H1 (cell line): ENCODE results near the gene BBS9. TPM values are rescaled to one million over a fixed set of nuclear protein-coding genes. Genes with fewer than 3 reads are reported as not detected.

ENCODE experiments used
- CTCF ChIA-PET: fragments of 300-600 bp; sonication (Branson Sonifier 250); formaldehyde crosslinking; loops from one replicate; lab custom pipeline; 2021; ENCODE audit not compliant: partially characterized antibody; lab: Charles Lee
- POLR2A ChIA-PET: fragments of 300-600 bp; sonication (Branson Sonifier 250); formaldehyde crosslinking; loops from one replicate; lab custom pipeline; 2021; ENCODE audit warnings: inconsistent platforms; ENCODE audit not compliant: partially characterized antibody; lab: Charles Lee
- DNase-seq, 2 experiments: peaks; one replicate each; pipeline versions ENCODE4 v3.0.0 to v3.0.0-alpha.2; 2010 to 2022; ENCODE audit warnings: low spot score in 2 of 2, low read depth in 1 of 2, mixed read lengths in 1 of 2
- FAIRE-seq: peaks from 2 replicates; lab custom pipeline; 2011; peaks lifted over from hg19 to GRCh38; lab: Jason Lieb, UNC
- H2AFZ ChIP-seq: 2 replicates; pipeline ENCODE4 v1.8.1; 2012; ENCODE audit warnings: low read length, inconsistent platforms
- H2AK5ac ChIP-seq: 2 replicates; pipeline ENCODE4 v1.6.1; 2013; ENCODE audit warnings: low read depth, low read length
- H2BK120ac ChIP-seq: replicated peaks from 2 replicates; pipeline ENCODE3; 2013; ENCODE audit warnings: low read depth, low read length, inconsistent platforms
- H2BK12ac ChIP-seq: 2 replicates; pipeline ENCODE4 v1.6.1; 2013; ENCODE audit warnings: low read depth, low read length
- H2BK15ac ChIP-seq: 2 replicates; pipeline ENCODE4 v1.6.1; 2013; ENCODE audit warnings: low read length
- H2BK20ac ChIP-seq: 2 replicates; pipeline ENCODE4 v1.6.1; 2013; ENCODE audit warnings: low read length
- H2BK5ac ChIP-seq: 2 replicates; pipeline ENCODE4 v1.6.1; 2013; ENCODE audit warnings: low read depth, low read length
- H3K14ac ChIP-seq: 2 replicates; pipeline ENCODE4 v1.6.1; 2013; ENCODE audit warnings: inconsistent platforms; ENCODE audit not compliant: insufficient read length
- H3K18ac ChIP-seq: 2 replicates; pipeline ENCODE4 v1.6.1; 2013; ENCODE audit warnings: low read length; ENCODE audit errors: extremely low read depth
- H3K23ac ChIP-seq: 2 replicates; pipeline ENCODE4 v1.6.1; 2013; ENCODE audit warnings: inconsistent platforms; ENCODE audit not compliant: insufficient read length
- H3K23me2 ChIP-seq: 2 replicates; pipeline ENCODE4 v1.6.1; 2013; ENCODE audit warnings: low read depth, low read length
- H3K27ac ChIP-seq: 2 replicates; pipeline ENCODE4 v1.6.1; 2011; ENCODE audit warnings: low read depth, low read length, inconsistent platforms
- H3K27me3 ChIP-seq, 4 experiments: replicated peaks in 1 of 4; 1 replicate in 1 of 4; 2 replicates in 3 of 4; pipeline versions ENCODE4 v1.6.1 to v1.8.1; 2011 to 2013; ENCODE audit warnings: low read length in 3 of 4, mild to moderate bottlenecking in 3 of 4, inconsistent platforms in 2 of 4, mixed read lengths in 2 of 4, moderate library complexity in 1 of 4; ENCODE audit not compliant: control insufficient read depth in 3 of 4, insufficient read depth in 3 of 4; ENCODE audit errors: extremely low read depth in 1 of 4
- H3K36me3 ChIP-seq, 4 experiments: 2 replicates each; pipeline versions ENCODE4 v1.6.1 to v1.8.1; 2011 to 2013; ENCODE audit warnings: mild to moderate bottlenecking in 4 of 4, low read length in 3 of 4, moderate library complexity in 2 of 4, control low read depth in 1 of 4, inconsistent platforms in 1 of 4; ENCODE audit not compliant: insufficient read depth in 4 of 4, control insufficient read depth in 2 of 4
- H3K4ac ChIP-seq: replicated peaks from 2 replicates; pipeline ENCODE3; 2013; ENCODE audit warnings: low read length, low read depth, mixed read lengths, inconsistent platforms; ENCODE audit not compliant: insufficient read length
- H3K4me1 ChIP-seq, 4 experiments: replicated peaks in 1 of 4; 1 replicate in 1 of 4; 2 replicates in 3 of 4; pipeline versions ENCODE4 v1.6.1 to v1.8.1; 2011 to 2013; ENCODE audit warnings: low read length in 3 of 4, inconsistent platforms in 2 of 4, mixed read lengths in 1 of 4; ENCODE audit not compliant: insufficient read depth in 4 of 4, control insufficient read depth in 3 of 4
- H3K4me2 ChIP-seq, 2 experiments: 2 replicates each; pipeline versions ENCODE4 v1.6.1 to v1.8.1; 2011 to 2013; ENCODE audit warnings: low read depth in 2 of 2, low read length in 2 of 2, control low read depth in 1 of 2, inconsistent platforms in 1 of 2, mild to moderate bottlenecking in 1 of 2; ENCODE audit not compliant: insufficient read depth in 1 of 2
- H3K4me3 ChIP-seq, 4 experiments: fragments of 200-600, 300-600 bp in 1 of 4; sonication (generic), shearing (Covaris generic), sonication (Bioruptor Twin) in 1 of 4; 2 replicates each; pipeline versions ENCODE4 v1.5.1 to v1.8.1; 2011 to 2016; ENCODE audit warnings: low read length in 4 of 4, low read depth in 3 of 4, control low read depth in 2 of 4, inconsistent platforms in 2 of 4, mild to moderate bottlenecking in 2 of 4, mixed read lengths in 1 of 4, moderate library complexity in 1 of 4; ENCODE audit not compliant: insufficient read depth in 2 of 4; ENCODE audit errors: extremely low read depth in 1 of 4
- H3K56ac ChIP-seq: replicated peaks from 2 replicates; pipeline ENCODE3; 2013; ENCODE audit warnings: low read depth, mild to moderate bottlenecking, mixed read lengths, low read length, inconsistent platforms; ENCODE audit not compliant: insufficient read length
- H3K79me1 ChIP-seq: 2 replicates; pipeline ENCODE4 v1.6.1; 2013; ENCODE audit warnings: low read depth, low read length, control low read depth
- H3K79me2 ChIP-seq, 2 experiments: 2 replicates each; pipeline versions ENCODE4 v1.6.1 to v1.8.1; 2012 to 2013; ENCODE audit warnings: low read length in 2 of 2, mild to moderate bottlenecking in 2 of 2, inconsistent platforms in 1 of 2; ENCODE audit not compliant: insufficient read depth in 2 of 2, control insufficient read depth in 1 of 2
- H3K9ac ChIP-seq, 4 experiments: replicated peaks in 1 of 4; 1 replicate in 1 of 4; 2 replicates in 3 of 4; pipeline versions ENCODE4 v1.6.1 to v1.8.1; 2011 to 2013; ENCODE audit warnings: low read depth in 3 of 4, low read length in 3 of 4, control low read depth in 2 of 4, mild to moderate bottlenecking in 2 of 4, moderate library complexity in 2 of 4, inconsistent platforms in 1 of 4; ENCODE audit errors: extremely low read depth in 1 of 4
- H3K9me3 ChIP-seq, 2 experiments: 2 replicates each; pipeline versions ENCODE4 v1.6.1 to v1.8.1; 2012 to 2013; ENCODE audit warnings: mild to moderate bottlenecking in 2 of 2, moderate library complexity in 2 of 2, control low read depth in 1 of 2, inconsistent platforms in 1 of 2, low read depth in 1 of 2, low read length in 1 of 2, mixed read lengths in 1 of 2; ENCODE audit not compliant: insufficient read depth in 2 of 2
- H4K20me1 ChIP-seq, 2 experiments: replicated peaks in 1 of 2; 2 replicates each; pipeline versions ENCODE3 to v1.8.1; 2011 to 2013; ENCODE audit warnings: inconsistent platforms in 2 of 2, low read length in 2 of 2, mild to moderate bottlenecking in 1 of 2; ENCODE audit not compliant: insufficient read depth in 2 of 2, control insufficient read depth in 1 of 2
- H4K5ac ChIP-seq: 2 replicates; pipeline ENCODE4 v1.6.1; 2013; ENCODE audit warnings: low read length, low read depth, mixed read lengths, inconsistent platforms; ENCODE audit not compliant: insufficient read length
- H4K8ac ChIP-seq: 2 replicates; pipeline ENCODE4 v1.8.0; 2013; ENCODE audit warnings: mild to moderate bottlenecking, moderate library complexity, low read length, inconsistent platforms; ENCODE audit not compliant: insufficient read depth; ENCODE audit errors: extremely low read depth
- H4K91ac ChIP-seq: replicated peaks from 2 replicates; pipeline ENCODE3; 2013; ENCODE audit warnings: low read length, mixed read lengths, inconsistent platforms; ENCODE audit not compliant: insufficient read length
- ASH2L ChIP-seq: fragments of 200-600, 300-600 bp; sonication (generic); IDR thresholded peaks from one replicate; pipeline ENCODE4 v1.7.1; 2017; ENCODE audit warnings: low read length
- BCL11A ChIP-seq, 2 experiments: IDR thresholded peaks; one replicate each; pipeline ENCODE4 v1.6.1; 2011; ENCODE audit warnings: low read depth in 2 of 2, low read length in 2 of 2, mild to moderate bottlenecking in 2 of 2
- CBX5 ChIP-seq: fragments of 300-800, 300-1000 bp; sonication (generic); IDR thresholded peaks from 2 replicates; pipeline ENCODE4 v1.7.1; 2016; ENCODE audit warnings: antibody characterized with exemption, low read length, low read depth
- CHD2 ChIP-seq: IDR thresholded peaks from 2 replicates; pipeline ENCODE4 v1.6.1; 2012; ENCODE audit warnings: low read length, improper control_type of control experiment
- CTCF ChIP-seq, 3 experiments: IDR thresholded peaks; 1 replicate in 2 of 3; 2 replicates in 1 of 3; pipeline versions ENCODE4 v1.5.1 to v1.6.1; 2011; ENCODE audit warnings: low read length in 3 of 3, mild to moderate bottlenecking in 3 of 3, inconsistent platforms in 2 of 3, low read depth in 1 of 3, moderate library complexity in 1 of 3; ENCODE audit not compliant: insufficient read depth in 1 of 3; ENCODE audit errors: control extremely low read depth in 1 of 3
- GTF2F1 ChIP-seq: IDR thresholded peaks from 2 replicates; pipeline ENCODE4 v1.6.1; 2012; ENCODE audit warnings: low read depth, low read length, improper control_type of control experiment, borderline replicate concordance
- KDM5A ChIP-seq: fragments of 200-600 bp; IDR thresholded peaks from 2 replicates; pipeline ENCODE4 v1.7.1; 2012; ENCODE audit warnings: mild to moderate bottlenecking, low read length, inconsistent platforms, mixed read lengths
- NANOG ChIP-seq: IDR thresholded peaks from 2 replicates; pipeline ENCODE4 v1.6.1; 2011; ENCODE audit warnings: low read length, low read depth, mild to moderate bottlenecking, inconsistent platforms; ENCODE audit not compliant: insufficient read depth, poor library complexity, severe bottlenecking
- PHF8 ChIP-seq: fragments of 200-600 bp; sonication (generic); conservative IDR thresholded peaks from 2 replicates; pipeline ENCODE4 v1.7.1; 2012; ENCODE audit warnings: low read depth, mild to moderate bottlenecking, inconsistent platforms, low read length, moderate library complexity
- SAP30 ChIP-seq: fragments of 300-600 bp; sonication (generic); IDR thresholded peaks from 2 replicates; pipeline ENCODE4 v1.7.1; 2012; ENCODE audit warnings: low read length, moderate library complexity, mild to moderate bottlenecking, inconsistent platforms; ENCODE audit not compliant: insufficient read depth, insufficient replicate concordance
- SIRT6 ChIP-seq: IDR thresholded peaks from one replicate; pipeline ENCODE4 v1.7.1; 2012; ENCODE audit warnings: low read length, inconsistent platforms
- TAF1 ChIP-seq: IDR thresholded peaks from 2 replicates; pipeline ENCODE4 v1.6.1; 2011; ENCODE audit warnings: mild to moderate bottlenecking, low read depth, low read length
- TEAD4 ChIP-seq: IDR thresholded peaks from 2 replicates; pipeline ENCODE4 v1.6.1; 2012; ENCODE audit warnings: low read depth, low read length, inconsistent platforms, mixed read lengths
- WGBS, 2 experiments: shearing (Covaris generic) in 1 of 2; methylation state at CpG; one replicate each; pipeline versions ENCODE4 v1.1.6 to v1.1.7; 2013 to 2015; ENCODE audit warnings: low lambda C conversion rate in 2 of 2, mixed read lengths in 2 of 2, inconsistent platforms in 1 of 2, low coverage in 1 of 2, missing lambda C conversion rate in 1 of 2; ENCODE audit not compliant: insufficient replicate concordance in 2 of 2, insufficient coverage in 1 of 2, insufficient read length in 1 of 2; ENCODE audit errors: extremely low coverage in 1 of 2, missing lambda C conversion rate in 1 of 2; 5-methylcytosine and 5-hydroxymethylcytosine counted together
- polyA plus RNA-seq, 7 experiments: library from polyadenylated mRNA; depleted of rRNA in 3 of 7; stranded (reverse) in 5 of 7; unstranded in 2 of 7; fragments of >200 nt in 5 of 7; fragments of 200-250 nt in 2 of 7; gene quantifications; 1 replicate in 5 of 7; 2 replicates in 1 of 7; 4 replicates in 1 of 7; pipeline versions ENCODE4 v1.2.1 to v1.2.3, GENCODE V29; 2011 to 2013; ENCODE audit warnings: missing spikeins in 2 of 7, mixed read lengths in 2 of 7
- total RNA-seq: library from RNA; stranded (reverse); fragmentation: NEBNext Ultra II Directional; extraction: Animal tissue kit (Norgen Biotek cat#: 25700); gene quantifications from 2 replicates; pipeline ENCODE4 v1.2.1, GENCODE V29; 2021

BBS9 gene
- total and polyA plus RNA-seq, 2 of the 8 experiments (the other 6 are each of a cell fraction or from before 2014, with no cell fraction given) = 22.3 to 37.0 TPM

GRCh38 chr7:33276325-33276724 is 147.0 kb downstream of the BBS9 start:
- POLR2A ChIA-PET = no interaction called here
- CTCF ChIA-PET = no interaction called here
- whole genome bisulfite sequencing, 2 experiments = 89% methylated on average over 3 of the region's 3 CpGs; no CpG with 5 or more reads in 1 of the 2 experiments
- TF ChIP-seq SAP30 (no peak), GTF2F1 (no peak), TEAD4 (no peak), PHF8 (no peak), CHD2 (no peak), KDM5A (no peak), CTCF (IDR thresholded peaks at IDR 0.05; ENCODE audit: control extremely low read depth in 1 of 3, insufficient read depth in 1 of 3, low read depth in 1 of 3, low read length in 3 of 3) (no peak), CBX5 (no peak), SIRT6 (no peak), ASH2L (no peak), NANOG (no peak), TAF1 (no peak), BCL11A (IDR thresholded peaks at IDR 0.05; ENCODE audit: low read depth in 2 of 2, low read length in 2 of 2) (no peak)

More at GRCh38 chr7:33276325-33276724, 147.0 kb downstream of the BBS9 start:
- H3K14ac ChIP-seq = no peak overlapping the region
- no peak overlapping the region for H3K23ac ChIP-seq
- no peak overlapping the region for H2AFZ ChIP-seq
- H4K91ac ChIP-seq = no peak overlapping the region
- H2BK12ac ChIP-seq = no peak overlapping the region
- no peaks in the 10 kb centered on the region for H3K23me2 ChIP-seq
- no peaks in the 10 kb centered on the region for H3K4me1 ChIP-seq
- no peak overlapping the region for H3K56ac ChIP-seq
- H2BK15ac ChIP-seq = no peak overlapping the region
- H4K20me1 ChIP-seq = no peaks in the 10 kb centered on the region
- H3K4me3 ChIP-seq = no peak overlapping the region
- H3K79me1 ChIP-seq = no peaks in the 10 kb centered on the region
- H2BK5ac ChIP-seq = no peak overlapping the region
- no peaks in the 10 kb centered on the region for H3K27me3 ChIP-seq
- FAIRE-seq = no peak
- H2AK5ac ChIP-seq = no peak overlapping the region
- no peak overlapping the region for H3K9ac ChIP-seq
- no peak overlapping the region for H3K4me2 ChIP-seq
- H4K8ac ChIP-seq = no peak overlapping the region
- no peak overlapping the region for H3K27ac ChIP-seq
- no peak overlapping the region for H2BK20ac ChIP-seq
- no peaks in the 10 kb centered on the region; a peak in 1 of 8 replicates for H3K36me3 ChIP-seq
- H4K5ac ChIP-seq = no peak overlapping the region
- H3K18ac ChIP-seq = no peak overlapping the region
- no peak overlapping the region for H3K4ac ChIP-seq
- H3K9me3 ChIP-seq = peaks cover 16 to 30% of the 10 kb centered on the region in 2 experiments
- no peak overlapping the region for H2BK120ac ChIP-seq
- no peaks in the 10 kb centered on the region for H3K79me2 ChIP-seq
- no peak for DNase-seq
